ENCODE results near the gene TRIM10. TPM values are rescaled to one million over a fixed set of nuclear protein-coding genes. Genes with fewer than 3 reads are reported as not detected.

The TRIM10 gene
- total RNA-seq, 3 donors from 2014 or later (not counting 1 experiment from before 2014, with no cell fraction given), result not detected

DNA sequence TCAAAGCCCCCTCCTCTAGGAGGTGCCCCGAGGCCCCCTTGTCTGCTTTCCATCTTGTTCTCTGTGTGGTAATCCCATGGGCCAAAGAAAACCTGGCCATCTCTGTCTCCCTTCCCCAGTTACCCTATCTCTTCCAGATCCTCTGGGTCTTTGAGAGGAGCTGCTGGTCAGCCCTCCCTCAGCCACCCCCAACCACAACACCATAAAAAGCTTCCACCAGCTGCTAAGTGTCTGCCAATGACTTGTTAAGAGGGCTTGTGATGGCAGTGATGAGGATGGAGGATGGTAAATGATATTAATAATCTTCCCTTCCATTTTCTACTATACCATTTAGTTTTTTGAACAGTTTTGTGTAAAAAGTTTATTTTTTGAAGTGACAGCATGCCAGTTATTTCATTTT, 34.9 kb upstream of the TRIM10 start:
- peak overlapping the region; percentile 13 to 59 for H3K27ac Mint-ChIP-seq
- H3K4me1 ChIP-seq (ENCODE audit: control insufficient read depth, insufficient read depth, low read length), result peaks cover 7% of the 10 kb centered on the region
- WGBS (ENCODE audit: insufficient coverage), result 100% methylated on average over 1 of the region's 1 CpG

GRCh38 chr6:30194797-30195690, 34.0 kb upstream of the TRIM10 start:
- intact Hi-C loops (cut with micrococcal nuclease), result no loop called here
- H3K4me3 ChIP-seq (ENCODE audit: low read length), result no peak overlapping the region
- DNase-seq, result no peak
- peaks cover 68% of the 10 kb centered on the region for H3K36me3 ChIP-seq (ENCODE audit: control insufficient read depth, insufficient read depth, low read length)
- no peaks in the 10 kb centered on the region for H3K27me3 ChIP-seq (ENCODE audit: control insufficient read depth, insufficient read depth, low read length)
- no peak for ATAC-seq
- Mint-ChIP-seq H3K36me3 (peaks cover 10% of the 10 kb centered on the region), H3K4me1 (peaks cover 11 to 40% of the 10 kb centered on the region in 2 donors), H3K9me3 (no peaks in the 10 kb centered on the region), H3K27me3 (ENCODE audit: low read depth in 2 of 2) (no peaks in the 10 kb centered on the region), H3K4me3 (no peak overlapping the region), H3K27ac (peak overlapping the region; percentile 13 to 59)
- TF ChIP-seq CTCF (IDR thresholded peaks at IDR 0.05), result no peak
- H3K27ac ChIP-seq (ENCODE audit: low read length), result no peak overlapping the region
- no peaks in the 10 kb centered on the region for H3K4me1 ChIP-seq (ENCODE audit: control insufficient read depth, insufficient read depth, low read length)
- H3K9me3 ChIP-seq (ENCODE audit: control insufficient read depth, insufficient read depth, low read length), result no peaks in the 10 kb centered on the region
- 92% methylated on average over 8 of the region's 8 CpGs for WGBS (ENCODE audit: insufficient coverage)

More for the DNA sequence above, 34.9 kb upstream of the TRIM10 start:
- no peaks in the 10 kb centered on the region for H3K9me3 Mint-ChIP-seq
- DNase-seq (no peak), ATAC-seq (no peak)
- Histone ChIP-seq H3K36me3 (ENCODE audit: control insufficient read depth, insufficient read depth, low read length) (peaks cover 70% of the 10 kb centered on the region), H3K27ac (ENCODE audit: low read length) (no peak overlapping the region), H3K27me3 (ENCODE audit: control insufficient read depth, insufficient read depth, low read length) (no peaks in the 10 kb centered on the region), H3K9me3 (ENCODE audit: control insufficient read depth, insufficient read depth, low read length) (no peaks in the 10 kb centered on the region), H3K4me3 (ENCODE audit: low read length) (no peak overlapping the region)
- intact Hi-C loops (cut with micrococcal nuclease), result no loop called here
- TF ChIP-seq CTCF (IDR thresholded peaks at IDR 0.05), result no peak
- H3K4me1 Mint-ChIP-seq, result peaks cover 18 to 43% of the 10 kb centered on the region in 2 donors
- H3K4me3 Mint-ChIP-seq, result no peak overlapping the region
- peaks cover 6% of the 10 kb centered on the region for H3K36me3 Mint-ChIP-seq
- no peaks in the 10 kb centered on the region for H3K27me3 Mint-ChIP-seq (ENCODE audit: low read depth in 2 of 2)

- no peak for ATAC-seq
- WGBS (ENCODE audit: insufficient coverage), result 98% methylated on average over 7 of the region's 7 CpGs
- no peaks in the 10 kb centered on the region for H3K27me3 Mint-ChIP-seq (ENCODE audit: low read depth in 2 of 2)
- Histone ChIP-seq H3K4me1 (ENCODE audit: control insufficient read depth, insufficient read depth, low read length) (no peaks in the 10 kb centered on the region), H3K27me3 (ENCODE audit: control insufficient read depth, insufficient read depth, low read length) (no peaks in the 10 kb centered on the region), H3K9me3 (ENCODE audit: control insufficient read depth, insufficient read depth, low read length) (no peaks in the 10 kb centered on the region), H3K36me3 (ENCODE audit: control insufficient read depth, insufficient read depth, low read length) (peaks cover 64% of the 10 kb centered on the region), H3K4me3 (ENCODE audit: low read length) (no peak overlapping the region), H3K27ac (ENCODE audit: low read length) (no peak overlapping the region)
- no peaks in the 10 kb centered on the region for H3K9me3 Mint-ChIP-seq
- peaks cover 10% of the 10 kb centered on the region for H3K36me3 Mint-ChIP-seq
- TF ChIP-seq CTCF (IDR thresholded peaks at IDR 0.05), result no peak
- H3K4me3 Mint-ChIP-seq, result no peak overlapping the region
- H3K27ac Mint-ChIP-seq, result peak overlapping the region; percentile 32 to 72
- peaks cover 3 to 30% of the 10 kb centered on the region in 2 donors for H3K4me1 Mint-ChIP-seq
- no peak for DNase-seq
- intact Hi-C loops (cut with micrococcal nuclease), result no loop called here
Measured at GRCh38 chr6:30192076-30192475, 31.1 kb upstream of the TRIM10 start.
